Sigmoid colon (tissue), 7 donors: ENCODE data around the gene CLVS2. TPM values are rescaled to one million over a fixed set of nuclear protein-coding genes. Genes with fewer than 3 reads are reported as not detected.

ENCODE experiments used
- DNase-seq: peaks from one replicate; pipeline ENCODE4 v3.0.0-alpha.2; 2019
- H3K27ac ChIP-seq, 4 donors: fragments of 200-600 bp; sonication (generic); one replicate each; pipeline ENCODE4 v1.5.1; 2016 to 2019; ENCODE audit warnings: mild to moderate bottlenecking in 1 of 4
- H3K27me3 ChIP-seq, 3 donors: fragments of 200-600 bp; sonication (generic); one replicate each; pipeline ENCODE4 v1.5.1; 2019; ENCODE audit warnings: mild to moderate bottlenecking in 1 of 3
- H3K36me3 ChIP-seq, 4 donors: fragments of 200-600 bp; sonication (generic); one replicate each; pipeline ENCODE4 v1.5.1; 2016 to 2019
- H3K4me1 ChIP-seq, 4 donors: fragments of 200-600 bp; sonication (generic); one replicate each; pipeline ENCODE4 v1.5.1; 2017 to 2019
- H3K4me3 ChIP-seq, 4 donors: fragments of 200-600 bp; sonication (generic); one replicate each; pipeline ENCODE4 v1.5.1; 2017 to 2019; ENCODE audit warnings: mild to moderate bottlenecking in 2 of 4, moderate library complexity in 1 of 4
- H3K9me3 ChIP-seq, 4 donors: fragments of 200-600 bp in 3 of 4; sonication (generic) in 3 of 4; one replicate each; pipeline versions ENCODE4 v1.5.1 to v1.6.1; 2013 to 2019
- CTCF ChIP-seq, 4 experiments: fragments of 450-650 bp in 3 of 4; fragments of 200-600 bp in 1 of 4; IDR thresholded peaks; one replicate each; pipeline ENCODE4 v1.5.1; 2016 to 2019; ENCODE audit warnings: antibody characterized with exemption in 4 of 4, mild to moderate bottlenecking in 3 of 4, moderate library complexity in 2 of 4
- EP300 ChIP-seq, 4 donors: sonication (generic); formaldehyde crosslinking; IDR thresholded peaks; one replicate each; pipeline ENCODE4 v1.6.1; 2017; ENCODE audit warnings: antibody characterized with exemption in 4 of 4
- POLR2A ChIP-seq, 2 donors: fragments of 450-650 bp; IDR thresholded peaks; one replicate each; pipeline ENCODE4 v1.6.1; 2016; ENCODE audit warnings: antibody characterized with exemption in 2 of 2, mild to moderate bottlenecking in 2 of 2, moderate library complexity in 2 of 2
- POLR2AphosphoS5 ChIP-seq, 4 donors: sonication (generic); formaldehyde crosslinking; IDR thresholded peaks; one replicate each; pipeline ENCODE4 v1.6.1; 2017; ENCODE audit warnings: antibody characterized with exemption in 4 of 4
- WGBS, 2 donors: extraction: QIAGEN DNeasy Blood & Tissue Kit; methylation state at CpG; one replicate each; pipeline ENCODE4 v1.1.7; 2013; 5-methylcytosine and 5-hydroxymethylcytosine counted together
- intact Hi-C: fragments of 100-400 bp; cut with DNase I; formaldehyde crosslinking; loops from one replicate; pipeline ENCODE4 v1.15.1; 2023
- polyA plus RNA-seq, 3 donors: library from polyadenylated mRNA; stranded (reverse); fragments of 200-250 nt; gene quantifications; one replicate each; pipeline ENCODE4 v1.2.3, GENCODE V29; 2013
- total RNA-seq, 4 donors: library from RNA; depleted of rRNA; stranded (reverse); fragments of >200 nt; gene quantifications; one replicate each; pipeline ENCODE4 v1.1.0, GENCODE V29; 2016
- donor health status: healthy with polysubstance abuse.
- donor health status: Bipolar disorder and iron deficiency.
- donor health status: healthy.

Gene CLVS2
- total and polyA plus RNA-seq, 7 donors: 0.20 to 7.5 (median 1.8) TPM; not detected in 2

GRCh38 chr6:123064038-123064437 is 68.0 kb downstream of the CLVS2 start:
- Histone ChIP-seq H3K4me1 (no peaks in the 10 kb centered on the region), H3K27me3 (no peaks in the 10 kb centered on the region), H3K36me3 (no peaks in the 10 kb centered on the region), H3K9me3 (no peaks in the 10 kb centered on the region), H3K4me3 (no peak overlapping the region), H3K27ac (no peak overlapping the region)
- no peak for TF ChIP-seq EP300 (IDR thresholded peaks at IDR 0.05)
- TF ChIP-seq POLR2A (IDR thresholded peaks at IDR 0.05): no peak
- no peak for TF ChIP-seq CTCF (IDR thresholded peaks at IDR 0.05)
- TF ChIP-seq POLR2AphosphoS5 (IDR thresholded peaks at IDR 0.05): no peak
- no peak for DNase-seq
- intact Hi-C loops: no loop called here
- 32 to 51% methylated on average over 2 of the region's 2 CpGs for WGBS, 2 donors

- WGBS, 2 donors: 69 to 81% methylated on average over 2 of the region's 2 CpGs
- TF ChIP-seq POLR2A (IDR thresholded peaks at IDR 0.05) (no peak), CTCF (IDR thresholded peaks at IDR 0.05) (no peak), EP300 (IDR thresholded peaks at IDR 0.05) (no peak), POLR2AphosphoS5 (IDR thresholded peaks at IDR 0.05) (no peak)
- no peaks in the 10 kb centered on the region for H3K27me3 ChIP-seq
- H3K36me3 ChIP-seq: no peaks in the 10 kb centered on the region
- no peak overlapping the region for H3K27ac ChIP-seq
- no peak for DNase-seq
- H3K9me3 ChIP-seq: no peaks in the 10 kb centered on the region
- H3K4me3 ChIP-seq: no peak overlapping the region
- no peaks in the 10 kb centered on the region for H3K4me1 ChIP-seq
- intact Hi-C loops: no loop called here
These were observed 78.6 kb downstream of the CLVS2 start for GRCh38 chr6:123074616-123075015.

GRCh38 chr6:123085403-123085802 is 89.4 kb downstream of the CLVS2 start:
- intact Hi-C loops: no loop called here
- 65 to 81% methylated on average over 5 of the region's 5 CpGs for WGBS, 2 donors

GRCh38 chr6:123089226-123089625 is 93.2 kb downstream of the CLVS2 start:
- H3K27ac ChIP-seq: no peak overlapping the region
- no peak for DNase-seq
- no peaks in the 10 kb centered on the region for H3K27me3 ChIP-seq
- H3K4me3 ChIP-seq: no peak overlapping the region
- intact Hi-C loops: no loop called here
- H3K9me3 ChIP-seq: no peaks in the 10 kb centered on the region
- peaks cover 0 to 11% (median 0%) of the 10 kb centered on the region in 4 donors for H3K4me1 ChIP-seq
- no peaks in the 10 kb centered on the region for H3K36me3 ChIP-seq
- WGBS, 2 donors: 59 to 71% methylated on average over 1 of the region's 1 CpG
- no peak for TF ChIP-seq EP300 (IDR thresholded peaks at IDR 0.05)
- TF ChIP-seq POLR2AphosphoS5 (IDR thresholded peaks at IDR 0.05): no peak
- no peak for TF ChIP-seq POLR2A (IDR thresholded peaks at IDR 0.05)
- TF ChIP-seq CTCF (IDR thresholded peaks at IDR 0.05): no peak

More at GRCh38 chr6:123085403-123085802, 89.4 kb downstream of the CLVS2 start:
- Histone ChIP-seq H3K27me3 (no peaks in the 10 kb centered on the region), H3K4me3 (no peak overlapping the region), H3K4me1 (no peaks in the 10 kb centered on the region), H3K36me3 (no peaks in the 10 kb centered on the region), H3K9me3 (no peaks in the 10 kb centered on the region), H3K27ac (no peak overlapping the region)
- TF ChIP-seq POLR2AphosphoS5 (IDR thresholded peaks at IDR 0.05) (no peak), POLR2A (IDR thresholded peaks at IDR 0.05) (no peak), EP300 (IDR thresholded peaks at IDR 0.05) (no peak), CTCF (IDR thresholded peaks at IDR 0.05) (no peak)
- DNase-seq: no peak
